ENCODE data around the gene AGAP1. TPM values are rescaled to one million over a fixed set of nuclear protein-coding genes. Genes with fewer than 3 reads are reported as not detected.

The AGAP1 gene
- total and polyA plus RNA-seq, 7 donors = 4.2 to 21.6 (median 16.6) TPM

- ATAC-seq (no peak), DNase-seq (no peak)
- Histone ChIP-seq H3K4me3 (no peak overlapping the region), H3K4me1 (no peaks in the 10 kb centered on the region), H3K27ac (no peak overlapping the region), H3K27me3 (ENCODE audit: insufficient read depth in 3 of 3, low read length in 2 of 3) (no peaks in the 10 kb centered on the region), H3K9me3 (no peaks in the 10 kb centered on the region), H3K36me3 (ENCODE audit: insufficient read depth in 1 of 2, low read depth in 1 of 2) (peaks cover 0 to 8% of the 10 kb centered on the region in 2 donors)
- intact Hi-C loops (cut with DNase I) = no loop called here
- WGBS, 3 donors = 92 to 96% (median 93%) methylated on average over 9 of the region's 9 CpGs
- TF ChIP-seq, protein P1, sequence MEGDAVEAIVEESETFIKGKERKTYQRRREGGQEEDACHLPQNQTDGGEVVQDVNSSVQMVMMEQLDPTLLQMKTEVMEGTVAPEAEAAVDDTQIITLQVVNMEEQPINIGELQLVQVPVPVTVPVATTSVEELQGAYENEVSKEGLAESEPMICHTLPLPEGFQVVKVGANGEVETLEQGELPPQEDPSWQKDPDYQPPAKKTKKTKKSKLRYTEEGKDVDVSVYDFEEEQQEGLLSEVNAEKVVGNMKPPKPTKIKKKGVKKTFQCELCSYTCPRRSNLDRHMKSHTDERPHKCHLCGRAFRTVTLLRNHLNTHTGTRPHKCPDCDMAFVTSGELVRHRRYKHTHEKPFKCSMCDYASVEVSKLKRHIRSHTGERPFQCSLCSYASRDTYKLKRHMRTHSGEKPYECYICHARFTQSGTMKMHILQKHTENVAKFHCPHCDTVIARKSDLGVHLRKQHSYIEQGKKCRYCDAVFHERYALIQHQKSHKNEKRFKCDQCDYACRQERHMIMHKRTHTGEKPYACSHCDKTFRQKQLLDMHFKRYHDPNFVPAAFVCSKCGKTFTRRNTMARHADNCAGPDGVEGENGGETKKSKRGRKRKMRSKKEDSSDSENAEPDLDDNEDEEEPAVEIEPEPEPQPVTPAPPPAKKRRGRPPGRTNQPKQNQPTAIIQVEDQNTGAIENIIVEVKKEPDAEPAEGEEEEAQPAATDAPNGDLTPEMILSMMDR (IDR thresholded peaks at IDR 0.05) = no peak
Measured at GRCh38 chr2:235977445-235977844, 483.6 kb downstream of the AGAP1 start.

DNA sequence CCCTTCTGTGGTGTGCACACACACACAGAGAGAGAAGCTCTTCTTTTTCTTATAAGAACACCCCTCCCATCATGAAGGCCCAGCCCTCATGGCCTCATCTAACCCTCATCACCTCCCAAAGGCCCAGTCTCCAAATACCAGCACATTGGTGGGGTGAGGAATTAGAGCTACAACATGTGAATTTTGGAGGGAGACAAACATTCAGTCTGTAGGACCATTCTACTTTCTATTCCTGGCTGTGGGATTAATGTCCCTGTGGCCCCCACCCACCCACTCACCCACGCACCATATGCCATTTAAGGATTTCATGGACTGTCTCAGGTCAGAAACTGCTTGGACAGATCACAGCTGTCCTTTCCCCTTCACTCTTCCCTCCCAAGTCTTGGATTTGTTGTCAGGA is 484.2 kb downstream of the AGAP1 start:
- H3K36me3 ChIP-seq (ENCODE audit: insufficient read depth in 1 of 2, low read depth in 1 of 2) = peaks cover 0 to 8% of the 10 kb centered on the region in 2 donors
- TF ChIP-seq, protein P1 (IDR thresholded peaks at IDR 0.05) = no peak
- ATAC-seq (no peak), DNase-seq (no peak)
- no peak overlapping the region for H3K27ac ChIP-seq
- H3K27me3 ChIP-seq (ENCODE audit: insufficient read depth in 3 of 3, low read length in 2 of 3) = no peaks in the 10 kb centered on the region
- no peak overlapping the region for H3K4me3 ChIP-seq
- no peaks in the 10 kb centered on the region for H3K4me1 ChIP-seq
- intact Hi-C loops (cut with DNase I) = no loop called here
- WGBS, 3 donors = 82 to 88% (median 86%) methylated on average over 1 of the region's 1 CpG
- no peaks in the 10 kb centered on the region for H3K9me3 ChIP-seq

DNA sequence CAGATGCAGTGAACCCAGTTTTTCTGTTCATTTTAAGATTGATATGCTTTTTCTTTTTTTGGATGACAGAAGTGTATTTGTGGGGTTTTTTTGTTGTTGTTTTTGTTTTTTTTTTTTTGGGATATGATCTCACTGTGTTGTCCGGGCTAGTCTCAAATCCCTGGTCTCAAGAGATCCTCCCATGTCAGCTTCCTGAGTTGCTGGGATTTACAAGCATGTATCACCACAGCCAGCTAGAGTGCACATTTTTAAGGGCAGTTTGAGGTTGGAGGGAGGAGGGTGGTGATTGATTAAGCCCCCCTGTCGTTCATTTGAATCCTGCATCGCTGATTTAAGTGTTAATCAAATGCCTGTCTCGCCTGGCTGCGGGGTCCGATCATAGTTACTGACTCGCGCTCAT is 485.2 kb downstream of the AGAP1 start:
- ATAC-seq (no peak), DNase-seq (no peak)
- Histone ChIP-seq H3K27ac (no peak overlapping the region), H3K9me3 (no peaks in the 10 kb centered on the region), H3K27me3 (ENCODE audit: insufficient read depth in 3 of 3, low read length in 2 of 3) (no peaks in the 10 kb centered on the region), H3K36me3 (ENCODE audit: insufficient read depth in 1 of 2, low read depth in 1 of 2) (peaks cover 0 to 8% of the 10 kb centered on the region in 2 donors), H3K4me3 (no peak overlapping the region), H3K4me1 (no peaks in the 10 kb centered on the region)
- TF ChIP-seq, protein P1 (IDR thresholded peaks at IDR 0.05) = no peak
- intact Hi-C loops (cut with DNase I) = no loop called here
- 73 to 78% (median 77%) methylated on average over 8 of the region's 8 CpGs for WGBS, 3 donors

GRCh38 chr2:235979753-235980435 is 486.1 kb downstream of the AGAP1 start:
- no peak for DNase-seq
- Histone ChIP-seq H3K4me1 (no peaks in the 10 kb centered on the region), H3K27me3 (ENCODE audit: insufficient read depth in 3 of 3, low read length in 2 of 3) (no peaks in the 10 kb centered on the region), H3K27ac (no peak overlapping the region), H3K9me3 (no peaks in the 10 kb centered on the region), H3K36me3 (ENCODE audit: insufficient read depth in 1 of 2, low read depth in 1 of 2) (peaks cover 0 to 8% of the 10 kb centered on the region in 2 donors), H3K4me3 (no peak overlapping the region)
- intact Hi-C loops (cut with DNase I) = no loop called here
- no peak for ATAC-seq
- TF ChIP-seq, protein P1 (IDR thresholded peaks at IDR 0.05) = no peak
- 87 to 91% (median 91%) methylated on average over 15 of the region's 15 CpGs for WGBS, 3 donors

GRCh38 chr2:235981631-235982030 is 487.8 kb downstream of the AGAP1 start:
- H3K27me3 ChIP-seq (ENCODE audit: insufficient read depth in 3 of 3, low read length in 2 of 3) = no peaks in the 10 kb centered on the region
- no peak for DNase-seq
- H3K9me3 ChIP-seq = no peaks in the 10 kb centered on the region
- H3K4me3 ChIP-seq = no peak overlapping the region
- no peaks in the 10 kb centered on the region for H3K4me1 ChIP-seq
- 74 to 80% (median 77%) methylated on average over 15 of the region's 15 CpGs for WGBS, 3 donors
- H3K36me3 ChIP-seq (ENCODE audit: insufficient read depth in 1 of 2, low read depth in 1 of 2) = no peaks in the 10 kb centered on the region
- ATAC-seq = no peak
- intact Hi-C loops (cut with DNase I) = no loop called here
- TF ChIP-seq, protein P1 (IDR thresholded peaks at IDR 0.05) = no peak
- no peak overlapping the region for H3K27ac ChIP-seq
